ENCODE data around the gene NDUFS6.

DNA sequence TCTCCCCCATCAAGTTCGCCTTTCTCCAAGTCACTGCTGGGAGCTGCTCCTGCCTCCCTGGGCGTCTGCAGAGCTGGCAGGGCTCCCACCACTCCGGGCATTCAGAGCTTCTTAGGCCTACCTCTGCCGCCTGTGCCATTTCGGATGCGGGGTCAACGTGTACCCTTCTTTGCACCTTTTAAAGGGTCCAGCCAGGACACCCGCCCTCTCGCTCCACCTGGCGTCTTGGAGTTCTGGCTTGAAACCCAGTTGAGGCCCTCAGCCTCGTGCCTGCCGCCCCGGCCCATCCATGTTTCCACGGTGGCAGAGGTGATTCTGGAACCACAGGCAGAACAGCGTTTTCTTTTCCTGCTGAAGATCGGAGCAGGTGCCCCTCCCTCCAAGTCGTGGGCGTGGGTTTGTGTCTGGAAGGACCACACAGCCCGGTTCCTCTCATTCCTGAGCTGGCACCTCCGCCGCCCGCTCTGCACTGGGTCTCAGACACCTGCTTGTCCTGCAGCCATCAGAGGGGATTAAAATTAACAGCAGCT lies 32.9 kb downstream of the NDUFS6 start:
- TF ChIP-seq POLR2A (IDR thresholded peaks at IDR 0.05), result no peak
- TF ChIP-seq, protein P1, sequence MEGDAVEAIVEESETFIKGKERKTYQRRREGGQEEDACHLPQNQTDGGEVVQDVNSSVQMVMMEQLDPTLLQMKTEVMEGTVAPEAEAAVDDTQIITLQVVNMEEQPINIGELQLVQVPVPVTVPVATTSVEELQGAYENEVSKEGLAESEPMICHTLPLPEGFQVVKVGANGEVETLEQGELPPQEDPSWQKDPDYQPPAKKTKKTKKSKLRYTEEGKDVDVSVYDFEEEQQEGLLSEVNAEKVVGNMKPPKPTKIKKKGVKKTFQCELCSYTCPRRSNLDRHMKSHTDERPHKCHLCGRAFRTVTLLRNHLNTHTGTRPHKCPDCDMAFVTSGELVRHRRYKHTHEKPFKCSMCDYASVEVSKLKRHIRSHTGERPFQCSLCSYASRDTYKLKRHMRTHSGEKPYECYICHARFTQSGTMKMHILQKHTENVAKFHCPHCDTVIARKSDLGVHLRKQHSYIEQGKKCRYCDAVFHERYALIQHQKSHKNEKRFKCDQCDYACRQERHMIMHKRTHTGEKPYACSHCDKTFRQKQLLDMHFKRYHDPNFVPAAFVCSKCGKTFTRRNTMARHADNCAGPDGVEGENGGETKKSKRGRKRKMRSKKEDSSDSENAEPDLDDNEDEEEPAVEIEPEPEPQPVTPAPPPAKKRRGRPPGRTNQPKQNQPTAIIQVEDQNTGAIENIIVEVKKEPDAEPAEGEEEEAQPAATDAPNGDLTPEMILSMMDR (IDR thresholded peaks at IDR 0.05), result no peak

Data from lower leg skin (tissue), 3 donors.